Measurements from ENCODE around the gene NHSL2. TPM values are rescaled to one million over a fixed set of nuclear protein-coding genes. Genes with fewer than 3 reads are reported as not detected.
"Not testable (repeated sequence)": the region's sequence is repeated elsewhere in the genome, so short reads cannot be mapped to it uniquely, and the experiment has no call there.

Gene NHSL2
- total RNA-seq = 1 to 10 TPM in 5 of 8 experiments, under 1 TPM in 3; 0.13 to 5.0 (median 1.3) TPM

DNA sequence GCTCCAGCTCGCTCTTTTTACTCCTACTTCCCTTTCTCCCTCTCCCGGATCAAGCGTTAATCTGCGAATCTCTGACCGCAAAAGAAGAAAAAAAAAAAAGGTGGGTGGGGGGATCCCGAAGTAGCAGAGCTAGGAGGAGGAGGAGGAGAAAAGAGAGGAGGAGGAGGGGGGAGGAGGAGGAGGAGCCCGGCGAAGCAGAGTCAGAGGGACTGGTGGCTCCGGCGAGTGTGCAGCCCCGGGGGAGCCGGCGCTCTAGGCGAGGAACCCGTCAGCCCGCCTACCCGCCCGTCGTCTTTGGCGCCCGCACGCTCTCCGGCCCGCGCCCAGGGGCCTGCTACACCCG, at the start of gene NHSL2:
Gene NHSL2, plus strand, starts transcription at position 203 of the 343 bp plus-strand sequence.
- 20% methylated on average over 1 of the region's 26 CpGs; no CpG with 5 or more reads in 9 of the 10 experiments for WGBS, 10 experiments
- Histone ChIP-seq H3K27ac (peak within 1 kb of the TSS in 1 of 2 donors; percentile 19), H3K4me1 (replicated peaks in 1 of 2) (peaks cover 5 to 7% of the 10 kb centered on the region in 2 donors), H3K4me3 (peak within 1 kb of the TSS; percentile 39 to 74 (median 45))
- in situ Hi-C loops (cut with MboI; ENCODE audit: low pct_unique_long_range_greater_than_20kb in 2 of 9, low sequenced_read_pairs in 9 of 9, unreplicated experiment in 9 of 9) = no loop called here
- ATAC-seq (replicated peaks in 6 of 8) = peak in 6 of 8 experiments; percentile 37 to 77 (median 66)

DNA sequence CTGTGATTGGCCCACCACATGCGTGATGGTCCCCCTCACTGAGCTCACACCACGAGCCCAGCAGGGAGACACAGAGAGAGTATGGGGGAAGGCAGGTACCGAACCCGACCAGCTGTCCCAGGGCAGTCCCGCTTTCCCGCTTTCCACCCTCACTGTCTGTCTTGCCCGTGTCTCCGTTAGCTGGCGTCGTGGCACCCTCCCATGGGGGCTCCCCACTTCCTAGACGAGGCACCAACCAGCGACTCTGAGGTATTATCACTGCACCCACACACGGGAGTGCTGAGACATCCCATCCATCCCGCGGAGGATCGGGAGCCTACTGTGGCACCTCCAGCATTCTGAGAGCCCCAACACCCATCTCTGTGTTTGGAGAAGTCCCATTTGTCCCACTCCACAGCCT, 43.0 kb upstream of the NHSL2 start:
- Histone ChIP-seq H3K27ac (no peak overlapping the region), H3K4me1 (replicated peaks in 1 of 2) (peaks cover 0 to 4% of the 10 kb centered on the region in 2 donors), H3K4me3 (no peak overlapping the region)
- WGBS, 10 experiments = 100% methylated on average over 1 of the region's 16 CpGs; no CpG with 5 or more reads in 9 of the 10 experiments
- in situ Hi-C loops (cut with MboI; ENCODE audit: low pct_unique_long_range_greater_than_20kb in 2 of 9, low sequenced_read_pairs in 9 of 9, unreplicated experiment in 9 of 9) = no loop called here
- no peak for ATAC-seq (replicated peaks in 6 of 8)

GRCh38 chrX:71869566-71869965, 41.1 kb upstream of the NHSL2 start:
- in situ Hi-C loops (cut with MboI; ENCODE audit: low pct_unique_long_range_greater_than_20kb in 2 of 9, low sequenced_read_pairs in 9 of 9, unreplicated experiment in 9 of 9); H3K27ac ChIP-seq; H3K4me1 ChIP-seq (replicated peaks in 1 of 2); ATAC-seq (replicated peaks in 6 of 8); H3K4me3 ChIP-seq: not testable (repeated sequence)
- no CpG with 5 or more reads among the region's 10 CpGs for WGBS, 10 experiments

DNA sequence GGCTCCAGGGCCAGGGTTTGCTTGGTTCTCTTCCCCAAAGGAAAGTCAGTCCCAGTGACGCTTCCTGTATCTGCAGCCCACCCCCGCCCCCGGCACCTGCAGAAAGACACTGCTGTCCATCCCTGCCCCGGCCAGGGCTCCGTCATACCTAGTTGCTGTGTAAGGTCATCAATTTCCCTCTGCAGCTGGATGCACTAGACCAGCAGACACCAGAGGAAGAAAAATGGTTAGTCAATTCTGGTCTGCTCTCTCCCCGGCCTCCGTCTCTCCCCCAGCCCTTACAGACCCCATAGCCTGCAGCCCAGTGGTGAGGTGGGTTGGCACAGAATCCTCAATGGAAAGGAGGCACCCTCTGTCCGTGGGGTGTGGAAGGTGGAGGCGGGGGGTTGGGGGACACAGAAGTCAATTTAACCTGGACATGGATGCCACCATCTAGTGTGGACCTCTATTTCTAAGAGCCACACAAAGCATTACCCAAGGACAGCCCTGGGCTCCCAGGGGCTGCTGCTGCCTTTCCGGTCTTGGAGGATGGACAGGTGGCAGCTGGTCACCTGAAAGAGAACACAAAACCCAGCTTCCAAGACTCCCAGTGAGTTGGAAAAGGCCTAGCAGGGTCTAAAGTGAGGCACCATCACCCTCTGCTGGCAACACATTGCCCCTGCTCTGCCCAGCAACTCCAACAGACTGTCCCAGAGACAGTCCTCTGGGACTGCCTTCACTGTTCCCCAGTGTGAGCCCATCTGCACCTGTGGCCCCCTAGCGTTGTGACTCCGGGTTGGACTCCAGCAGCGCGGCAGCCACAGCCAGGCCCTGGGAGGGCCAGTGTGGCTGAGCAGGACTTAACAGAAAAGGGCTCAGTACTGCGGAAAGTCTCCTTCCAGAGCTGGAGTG, 40.2 kb upstream of the NHSL2 start:
- Histone ChIP-seq H3K27ac (no peak overlapping the region), H3K4me3 (no peak overlapping the region), H3K4me1 (replicated peaks in 1 of 2) (peaks cover 0 to 4% of the 10 kb centered on the region in 2 donors)
- ATAC-seq (replicated peaks in 6 of 8) = peak in 6 of 8 experiments; percentile 16 to 81 (median 60)
- 43% methylated on average over 1 of the region's 15 CpGs; no CpG with 5 or more reads in 9 of the 10 experiments for WGBS, 10 experiments
- in situ Hi-C loops (cut with MboI; ENCODE audit: low pct_unique_long_range_greater_than_20kb in 2 of 9, low sequenced_read_pairs in 9 of 9, unreplicated experiment in 9 of 9) = no loop called here

- in situ Hi-C loops (cut with MboI; ENCODE audit: low pct_unique_long_range_greater_than_20kb in 2 of 9, low sequenced_read_pairs in 9 of 9, unreplicated experiment in 9 of 9) = no loop called here
- peaks cover 0 to 4% of the 10 kb centered on the region in 2 donors for H3K4me1 ChIP-seq (replicated peaks in 1 of 2)
- no peak overlapping the region for H3K4me3 ChIP-seq
- H3K27ac ChIP-seq = no peak overlapping the region
- no peak for ATAC-seq (replicated peaks in 6 of 8)
- 75% methylated on average over 4 of the region's 6 CpGs; no CpG with 5 or more reads in 9 of the 10 experiments for WGBS, 10 experiments
These were observed 39.3 kb upstream of the NHSL2 start for GRCh38 chrX:71871367-71871766.

GRCh38 chrX:71872542-71873458, 37.8 kb upstream of the NHSL2 start:
- 20% methylated on average over 1 of the region's 53 CpGs; no CpG with 5 or more reads in 9 of the 10 experiments for WGBS, 10 experiments
- Histone ChIP-seq H3K4me1 (replicated peaks in 1 of 2) (peaks cover 0 to 4% of the 10 kb centered on the region in 2 donors), H3K4me3 (no peak overlapping the region), H3K27ac (no peak overlapping the region)
- ATAC-seq (replicated peaks in 6 of 8) = no peak
- in situ Hi-C loops (cut with MboI; ENCODE audit: low pct_unique_long_range_greater_than_20kb in 2 of 9, low sequenced_read_pairs in 9 of 9, unreplicated experiment in 9 of 9) = no loop called here

DNA sequence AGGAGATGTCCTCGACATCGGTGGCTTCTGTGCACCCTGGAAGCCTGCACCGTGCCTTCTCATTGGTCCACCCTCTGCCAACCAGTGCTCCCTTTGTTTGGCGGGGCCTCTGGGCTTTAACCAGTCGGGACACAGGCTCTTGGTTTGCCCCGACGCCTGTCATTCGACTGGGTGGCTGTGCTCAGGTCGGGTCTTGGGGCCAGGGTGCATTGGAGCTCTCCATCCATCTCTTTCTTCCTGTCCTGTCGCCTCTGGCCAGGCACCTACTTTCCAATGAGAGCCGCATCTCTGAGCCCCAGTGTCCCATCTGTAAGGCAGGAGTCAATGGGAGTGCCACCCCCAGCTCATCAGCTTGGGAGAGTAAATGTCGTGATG, 37.2 kb upstream of the NHSL2 start:
- peaks cover 0 to 4% of the 10 kb centered on the region in 2 donors for H3K4me1 ChIP-seq (replicated peaks in 1 of 2)
- H3K27ac ChIP-seq = no peak overlapping the region
- H3K4me3 ChIP-seq = no peak overlapping the region
- no peak for ATAC-seq (replicated peaks in 6 of 8)
- 80% methylated on average over 1 of the region's 12 CpGs; no CpG with 5 or more reads in 9 of the 10 experiments for WGBS, 10 experiments
- in situ Hi-C loops (cut with MboI; ENCODE audit: low pct_unique_long_range_greater_than_20kb in 2 of 9, low sequenced_read_pairs in 9 of 9, unreplicated experiment in 9 of 9) = no loop called here

GRCh38 chrX:71876841-71877240, 33.8 kb upstream of the NHSL2 start:
- H3K4me1 ChIP-seq (replicated peaks in 1 of 2); H3K4me3 ChIP-seq; H3K27ac ChIP-seq; in situ Hi-C loops (cut with MboI; ENCODE audit: low pct_unique_long_range_greater_than_20kb in 2 of 9, low sequenced_read_pairs in 9 of 9, unreplicated experiment in 9 of 9); ATAC-seq (replicated peaks in 6 of 8): not testable (repeated sequence)
- no CpG with 5 or more reads among the region's 32 CpGs for WGBS, 10 experiments

DNA sequence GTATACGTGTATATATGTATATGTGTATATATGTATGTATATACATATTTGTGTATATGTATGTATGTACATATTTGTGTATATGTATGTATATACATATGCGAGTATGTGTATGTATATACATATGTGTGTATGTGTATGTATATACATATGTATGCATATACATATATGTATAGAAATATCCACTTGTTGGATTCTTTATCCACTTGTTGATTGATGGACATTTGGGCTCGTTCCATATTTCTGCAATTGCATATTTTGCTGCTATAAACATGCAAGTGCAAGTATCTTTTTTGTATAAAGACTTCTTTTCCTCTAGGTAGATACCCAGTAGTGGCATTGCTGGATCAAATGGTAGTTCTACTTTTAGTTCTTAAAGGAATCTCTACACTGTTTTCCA, 25.5 kb upstream of the NHSL2 start:
- H3K4me3 ChIP-seq = no peak overlapping the region
- H3K4me1 ChIP-seq (replicated peaks in 1 of 2) = no peaks in the 10 kb centered on the region
- no peak overlapping the region for H3K27ac ChIP-seq
- WGBS, 10 experiments = 65 to 80% methylated on average over 1 to 3 of the region's 3 CpGs; no CpG with 5 or more reads in 8 of the 10 experiments
- in situ Hi-C loops (cut with MboI; ENCODE audit: low pct_unique_long_range_greater_than_20kb in 2 of 9, low sequenced_read_pairs in 9 of 9, unreplicated experiment in 9 of 9) = no loop called here
- ATAC-seq (replicated peaks in 6 of 8) = no peak

DNA sequence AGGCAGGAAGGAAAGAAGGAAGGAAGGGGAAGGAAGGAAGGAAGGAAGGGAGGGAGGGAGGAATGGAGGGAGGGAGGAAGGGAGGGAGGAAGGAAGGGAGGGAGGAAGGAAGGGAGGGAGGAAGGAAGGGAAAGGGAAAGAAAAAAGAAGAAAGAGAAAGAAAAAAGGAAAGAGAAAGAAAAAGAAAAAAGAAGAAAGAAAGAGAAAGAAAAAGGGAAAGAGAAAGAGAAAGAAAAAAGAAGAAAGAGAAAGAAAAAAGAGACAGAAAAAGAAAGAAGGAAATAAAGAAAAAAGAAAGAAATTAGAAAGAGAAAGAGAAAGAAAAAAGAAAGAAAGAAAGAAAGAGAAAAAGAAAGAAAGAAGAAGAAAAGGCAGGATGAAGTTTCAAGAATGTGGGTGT, 15.0 kb upstream of the NHSL2 start:
- Histone ChIP-seq H3K4me1 (replicated peaks in 1 of 2) (no peaks in the 10 kb centered on the region), H3K27ac (no peak overlapping the region), H3K4me3 (no peak overlapping the region)
- no peak for ATAC-seq (replicated peaks in 6 of 8)
- in situ Hi-C loops (cut with MboI; ENCODE audit: low pct_unique_long_range_greater_than_20kb in 2 of 9, low sequenced_read_pairs in 9 of 9, unreplicated experiment in 9 of 9) = no loop called here

GRCh38 chrX:71906144-71906543, 4.5 kb upstream of the NHSL2 start:
- WGBS, 10 experiments = 0 to 67% (median 15%) methylated on average over 1 to 4 of the region's 5 CpGs; no CpG with 5 or more reads in 6 of the 10 experiments
- ATAC-seq (replicated peaks in 6 of 8) = peak in 5 of 8 experiments; percentile 28 to 65 (median 59)
- in situ Hi-C loops (cut with MboI; ENCODE audit: low pct_unique_long_range_greater_than_20kb in 2 of 9, low sequenced_read_pairs in 9 of 9, unreplicated experiment in 9 of 9) = no loop called here
- Histone ChIP-seq H3K4me1 (replicated peaks in 1 of 2) (peaks cover 5 to 7% of the 10 kb centered on the region in 2 donors), H3K4me3 (no peak overlapping the region), H3K27ac (no peak overlapping the region)

- 0 to 83% (median 42%) methylated on average over 1 to 2 of the region's 3 CpGs; no CpG with 5 or more reads in 6 of the 10 experiments for WGBS, 10 experiments
- in situ Hi-C loops (cut with MboI; ENCODE audit: low pct_unique_long_range_greater_than_20kb in 2 of 9, low sequenced_read_pairs in 9 of 9, unreplicated experiment in 9 of 9) = no loop called here
- Histone ChIP-seq H3K4me3 (no peak overlapping the region), H3K4me1 (replicated peaks in 1 of 2) (peaks cover 5 to 7% of the 10 kb centered on the region in 2 donors), H3K27ac (no peak overlapping the region)
- ATAC-seq (replicated peaks in 6 of 8) = no peak
These were observed 2.3 kb upstream of the NHSL2 start for GRCh38 chrX:71908387-71908786.

DNA sequence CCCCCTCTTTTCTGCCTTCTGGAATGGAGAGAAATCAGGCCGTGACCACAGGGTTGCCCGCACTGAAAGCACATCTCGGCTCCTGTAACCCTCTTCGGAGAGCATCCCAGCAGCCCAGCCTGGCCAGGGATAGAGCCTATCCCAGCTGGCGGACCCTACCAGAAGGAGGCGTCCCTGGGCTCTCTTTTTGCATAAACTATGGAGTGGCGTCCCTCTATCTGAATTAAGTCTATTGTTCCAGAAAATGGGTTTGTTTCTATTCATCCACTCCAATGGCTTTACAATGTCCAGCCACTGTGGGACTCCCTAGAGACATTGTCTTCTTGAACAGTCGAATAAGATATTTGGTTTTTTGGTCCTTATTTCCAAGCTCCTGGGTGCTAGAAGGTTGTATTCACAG, 689 bp upstream of the NHSL2 start:
- Histone ChIP-seq H3K4me1 (replicated peaks in 1 of 2) (peaks cover 5 to 7% of the 10 kb centered on the region in 2 donors), H3K4me3 (peak overlapping the region in 4 of 5 donors; percentile 39 to 74 (median 50)), H3K27ac (no peak overlapping the region)
- 17 to 30% (median 20%) methylated on average over 1 to 6 of the region's 8 CpGs; no CpG with 5 or more reads in 7 of the 10 experiments for WGBS, 10 experiments
- in situ Hi-C loops (cut with MboI; ENCODE audit: low pct_unique_long_range_greater_than_20kb in 2 of 9, low sequenced_read_pairs in 9 of 9, unreplicated experiment in 9 of 9) = no loop called here
- ATAC-seq (replicated peaks in 6 of 8) = peak in 5 of 8 experiments; percentile 27 to 38 (median 36)

Measured in motor neuron (in vitro differentiated cells).